GM21529 (cell line): ENCODE measurements around the gene CDC20.

ENCODE experiments used
- ATAC-seq: cut with Tn5 transposase; IDR thresholded peaks from one replicate; pipeline ENCODE4 v1.9.1; 2021; ENCODE audit not compliant: unreplicated experiment

CDC20 gene

DNA sequence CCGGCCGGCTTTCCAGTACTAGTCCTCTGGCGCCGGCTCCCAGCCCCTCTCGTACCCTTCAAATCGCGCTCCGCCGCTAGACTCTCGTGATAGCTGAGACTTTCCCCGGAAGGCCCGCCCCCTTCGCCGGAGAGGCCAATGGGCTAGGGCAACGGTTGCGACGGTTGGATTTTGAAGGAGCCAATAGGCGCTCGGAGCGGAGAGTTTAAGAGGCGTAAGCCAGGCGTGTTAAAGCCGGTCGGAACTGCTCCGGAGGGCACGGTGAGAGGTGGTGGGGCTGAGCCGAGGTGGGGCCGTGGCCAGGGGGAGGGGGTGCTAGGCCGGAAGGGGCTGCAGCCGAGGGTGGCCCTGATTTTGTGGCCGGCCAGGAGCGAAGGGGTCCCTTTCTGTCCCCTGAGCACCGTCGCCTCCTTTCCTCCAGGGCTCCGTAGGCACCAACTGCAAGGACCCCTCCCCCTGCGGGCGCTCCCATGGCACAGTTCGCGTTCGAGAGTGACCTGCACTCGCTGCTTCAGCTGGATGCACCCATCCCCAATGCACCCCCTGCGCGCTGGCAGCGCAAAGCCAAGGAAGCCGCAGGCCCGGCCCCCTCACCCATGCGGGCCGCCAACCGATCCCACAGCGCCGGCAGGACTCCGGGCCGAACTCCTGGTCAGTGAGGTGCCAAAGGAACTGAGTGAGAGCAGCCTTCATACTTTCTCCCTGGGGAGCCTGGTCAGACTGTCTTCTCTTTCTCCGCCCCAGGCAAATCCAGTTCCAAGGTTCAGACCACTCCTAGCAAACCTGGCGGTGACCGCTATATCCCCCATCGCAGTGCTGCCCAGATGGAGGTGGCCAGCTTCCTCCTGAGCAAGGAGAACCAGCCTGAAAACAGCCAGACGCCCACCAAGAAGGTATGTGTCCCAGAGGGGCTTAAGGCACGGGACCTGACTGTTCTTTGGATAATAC is at the start of gene CDC20:
Gene CDC20, plus strand, starts transcription at position 236 of the 948 bp plus-strand sequence. Its CDS starts 235 bp downstream, at position 471.
- peak; percentile 97 for ATAC-seq

GRCh38 chr1:43309405-43310025 is 49.3 kb upstream of the CDC20 start:
- no peak for ATAC-seq

- no peak for ATAC-seq
Measured at GRCh38 chr1:43311521-43311920, 47.3 kb upstream of the CDC20 start.

- ATAC-seq = no peak
Measured at GRCh38 chr1:43312212-43312623, 46.6 kb upstream of the CDC20 start.

- no peak for ATAC-seq
Measured at GRCh38 chr1:43312663-43313515, 45.9 kb upstream of the CDC20 start.

DNA sequence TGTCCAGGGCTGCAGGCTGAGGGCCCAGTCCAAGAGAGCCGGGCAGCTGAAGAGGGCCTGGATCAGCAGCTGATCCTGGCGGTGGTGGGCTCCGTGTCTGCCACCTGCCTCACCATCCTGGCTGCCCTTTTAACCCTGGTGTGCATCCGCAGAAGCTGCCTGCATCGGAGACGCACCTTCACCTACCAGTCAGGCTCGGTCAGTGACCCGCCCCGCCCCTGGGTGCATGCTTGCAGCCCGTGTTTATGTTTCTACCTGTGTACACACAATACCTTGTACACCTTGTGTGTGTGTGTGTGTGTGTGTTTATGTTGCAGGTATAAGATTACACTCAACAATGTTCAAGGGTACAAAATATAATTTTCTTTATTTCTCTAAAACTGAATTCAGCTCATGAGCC is 45.0 kb upstream of the CDC20 start:
- ATAC-seq = no peak

DNA sequence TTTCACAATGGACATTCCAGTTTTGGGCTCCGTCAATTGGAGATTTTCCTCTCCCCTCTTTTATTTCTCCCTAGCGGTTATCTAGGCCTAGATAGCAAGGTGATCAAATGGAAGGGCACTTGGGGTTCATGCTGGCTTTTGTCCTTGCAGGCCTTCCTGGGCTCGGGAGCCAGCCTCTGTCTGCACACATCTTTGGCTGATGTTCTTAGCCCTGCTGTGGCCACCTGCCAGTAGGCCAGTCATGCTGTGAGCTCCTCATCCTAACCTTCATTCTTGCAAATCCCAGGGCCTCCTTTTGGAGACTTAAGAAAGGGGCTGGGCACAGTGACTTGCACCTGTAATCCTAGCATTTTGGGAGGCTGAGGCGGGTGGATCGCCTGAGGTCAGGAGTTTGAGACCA is 44.5 kb upstream of the CDC20 start:
- ATAC-seq = no peak

- no peak for ATAC-seq
Measured at GRCh38 chr1:43315481-43315880, 43.3 kb upstream of the CDC20 start.

- ATAC-seq = no peak
Measured at GRCh38 chr1:43315963-43316737, 42.6 kb upstream of the CDC20 start.

- no peak for ATAC-seq
Measured at GRCh38 chr1:43316738-43317520, 41.9 kb upstream of the CDC20 start.

DNA sequence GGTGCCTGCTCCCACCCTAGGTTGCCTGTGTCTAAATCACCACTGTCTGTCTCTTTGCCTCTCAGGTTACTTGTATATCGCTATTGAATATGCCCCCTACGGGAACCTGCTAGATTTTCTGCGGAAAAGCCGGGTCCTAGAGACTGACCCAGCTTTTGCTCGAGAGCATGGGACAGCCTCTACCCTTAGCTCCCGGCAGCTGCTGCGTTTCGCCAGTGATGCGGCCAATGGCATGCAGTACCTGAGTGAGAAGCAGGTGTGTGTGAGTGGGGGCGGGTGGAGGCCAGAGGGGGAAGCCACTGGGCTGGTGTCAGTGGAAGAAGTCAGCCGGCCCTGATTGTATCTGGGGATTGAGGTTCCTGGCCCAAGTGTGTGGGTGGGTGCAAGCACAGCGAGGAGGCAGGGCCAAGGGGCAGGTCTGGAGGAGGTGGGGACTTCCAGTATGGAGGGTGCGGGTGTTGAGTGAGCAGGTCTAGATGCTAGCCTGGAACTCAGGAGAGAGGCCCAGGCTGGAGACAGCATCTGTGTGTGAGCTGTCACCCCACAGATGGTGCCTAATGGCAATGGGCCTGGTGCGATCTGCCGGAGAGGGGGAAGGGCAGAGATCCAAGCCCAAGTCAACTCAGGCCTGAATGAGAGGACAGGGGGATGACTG is 40.8 kb upstream of the CDC20 start:
- no peak for ATAC-seq

- ATAC-seq = no peak
Measured at GRCh38 chr1:43318831-43319230, 40.0 kb upstream of the CDC20 start.

DNA sequence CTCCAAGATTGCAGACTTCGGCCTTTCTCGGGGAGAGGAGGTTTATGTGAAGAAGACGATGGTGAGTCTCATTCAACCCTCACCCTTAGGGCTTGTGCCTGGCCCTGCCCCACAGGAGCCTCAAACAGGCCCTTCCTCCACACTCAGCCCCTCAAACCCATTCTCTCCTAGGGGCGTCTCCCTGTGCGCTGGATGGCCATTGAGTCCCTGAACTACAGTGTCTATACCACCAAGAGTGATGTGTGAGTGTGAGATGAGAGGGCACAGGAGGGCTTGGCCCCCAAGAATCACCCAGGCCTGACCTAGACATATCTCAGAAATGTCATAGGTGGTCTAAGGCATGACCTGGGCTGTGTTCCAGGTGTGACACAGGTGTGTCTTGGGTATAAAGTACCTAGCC is 39.5 kb upstream of the CDC20 start:
- ATAC-seq = no peak

DNA sequence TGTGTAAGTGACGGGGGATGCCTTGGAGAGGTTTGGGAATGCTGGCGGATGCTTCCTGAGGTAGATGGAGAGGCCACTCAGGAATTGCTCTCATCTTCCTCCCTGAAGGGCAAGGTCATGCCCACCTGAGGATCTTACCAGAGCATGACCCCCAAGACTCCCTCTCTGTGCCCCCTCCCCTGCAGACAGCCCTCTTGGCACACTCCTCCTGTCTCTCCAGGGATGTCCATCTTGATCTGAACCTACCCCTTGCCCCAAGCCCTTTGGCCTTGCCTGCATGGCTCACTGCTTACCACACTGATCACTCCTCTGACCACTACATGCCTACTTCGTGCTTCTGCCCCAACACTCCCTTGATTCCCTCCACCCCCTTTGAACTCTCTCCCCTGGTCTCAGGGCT is 39.0 kb upstream of the CDC20 start:
- ATAC-seq = no peak

DNA sequence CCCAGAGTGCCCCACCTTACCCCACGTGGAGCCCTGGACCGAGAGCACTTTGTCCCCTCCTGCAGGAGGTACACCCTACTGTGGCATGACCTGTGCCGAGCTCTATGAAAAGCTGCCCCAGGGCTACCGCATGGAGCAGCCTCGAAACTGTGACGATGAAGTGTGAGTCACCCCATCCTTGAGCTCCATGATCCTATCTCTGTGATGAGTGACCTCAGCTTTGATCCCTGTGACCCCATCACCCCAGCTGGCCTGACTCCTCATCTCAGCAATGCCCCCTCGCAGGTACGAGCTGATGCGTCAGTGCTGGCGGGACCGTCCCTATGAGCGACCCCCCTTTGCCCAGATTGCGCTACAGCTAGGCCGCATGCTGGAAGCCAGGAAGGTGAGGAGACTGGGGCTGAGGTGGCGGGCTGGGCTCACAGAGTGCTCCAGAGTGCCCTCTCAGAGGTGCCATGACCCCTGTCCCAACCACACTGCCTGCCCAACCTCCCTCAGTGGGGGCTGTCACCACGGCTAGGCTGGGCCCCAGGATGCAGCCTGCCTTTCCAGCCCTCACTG is 37.4 kb upstream of the CDC20 start:
- ATAC-seq = no peak

GRCh38 chr1:43322506-43322905 is 36.3 kb upstream of the CDC20 start:
- ATAC-seq = no peak

GRCh38 chr1:43324810-43325209 is 34.0 kb upstream of the CDC20 start:
- ATAC-seq = no peak

GRCh38 chr1:43325381-43325780 is 33.4 kb upstream of the CDC20 start:
- ATAC-seq = no peak
